Psoas muscle (tissue), 8 donors: ENCODE measurements around the gene MEIS2. TPM values are rescaled to one million over a fixed set of nuclear protein-coding genes. Genes with fewer than 3 reads are reported as not detected.

Experiments used
- ATAC-seq, 4 donors: fragments of 200-7000 bp; cut with Tn5 transposase; one replicate each; pipeline ENCODE4 v1.9.1; 2020; ENCODE audit warnings: moderate library complexity in 3 of 4, mild to moderate bottlenecking in 2 of 4
- DNase-seq, 2 donors: peaks; one replicate each; pipeline ENCODE4 v3.0.0-alpha.2; 2020
- H3K27ac ChIP-seq: fragments of 200-600 bp; one replicate; pipeline ENCODE4 v1.8.0; 2022
- H3K27me3 ChIP-seq, 3 donors: fragments of 200-600 bp in 1 of 3; one replicate each; pipeline versions ENCODE4 v1.6.1 to v1.8.0; 2013 to 2022; ENCODE audit warnings: low read length in 2 of 3, mild to moderate bottlenecking in 2 of 3, moderate library complexity in 1 of 3; ENCODE audit not compliant: insufficient read depth in 3 of 3
- H3K36me3 ChIP-seq, 2 donors: fragments of 200-600 bp in 1 of 2; one replicate each; pipeline versions ENCODE4 v1.6.1 to v1.8.0; 2013 to 2022; ENCODE audit warnings: low read depth in 1 of 2, mild to moderate bottlenecking in 1 of 2, moderate library complexity in 1 of 2; ENCODE audit not compliant: insufficient read depth in 1 of 2
- H3K4me1 ChIP-seq: fragments of 200-600 bp; one replicate; pipeline ENCODE4 v1.8.0; 2022
- H3K4me3 ChIP-seq: fragments of 200-600 bp; one replicate; pipeline ENCODE4 v1.8.0; 2022; ENCODE audit warnings: mild to moderate bottlenecking
- H3K9me3 ChIP-seq: fragments of 200-600 bp; one replicate; pipeline ENCODE4 v1.8.0; 2022
- CTCF ChIP-seq: fragments of 200-600 bp; IDR thresholded peaks from one replicate; pipeline ENCODE4 v1.8.0; 2022; ENCODE audit warnings: antibody characterized with exemption
- WGBS, 3 donors: extraction: QIAGEN DNeasy Blood & Tissue Kit; methylation state at CpG; one replicate each; pipeline versions ENCODE4 v1.1.6 to v1.1.7; 2013; 5-methylcytosine and 5-hydroxymethylcytosine counted together
- intact Hi-C, 2 donors: fragments of 100-400 bp; cut with DNase I; formaldehyde crosslinking; loops; one replicate each; pipeline versions ENCODE4 v1.11.0 to v1.14.2; 2022
- polyA plus RNA-seq, 3 donors: library from polyadenylated mRNA; stranded (reverse); fragments of 200-250 nt; gene quantifications; one replicate each; pipeline ENCODE4 v1.2.3, GENCODE V29; 2013
- total RNA-seq, 4 donors: library from RNA; stranded (reverse); fragmentation: NEBNext Ultra II Directional in 2 of 4; extraction: Animal tissue kit (Norgen Biotek cat#: 25700) in 2 of 4; gene quantifications; one replicate each; pipeline versions ENCODE4 v1.2.1 to v1.2.4, GENCODE V29; 2021 to 2023
- donor health status: healthy with polysubstance abuse.
- donor health status: DM: no; HTN: no; CAD: no; lungs with moderate emphysema.
- donor health status: Bipolar disorder and iron deficiency.
- donor health status: healthy.
- donor health status: DM: yes; HTN: yes; CAD: no.
- donor health status: DM: no; HTN: no; CAD: no.
- donor health status: DM: no; HTN: no; CAD: no.
- donor health status: DM: yes; HTN: yes; CAD: no.

The MEIS2 gene
- total and polyA plus RNA-seq, 7 donors = 0.42 to 24.3 (median 1.9) TPM

GRCh38 chr15:37032091-37032775, 68.1 kb downstream of the MEIS2 start:
- WGBS, 3 donors = 50 to 69% (median 61%) methylated on average over 4 of the region's 4 CpGs
- Histone ChIP-seq H3K36me3 (no peaks in the 10 kb centered on the region), H3K4me3 (no peak overlapping the region), H3K9me3 (no peaks in the 10 kb centered on the region), H3K4me1 (no peaks in the 10 kb centered on the region), H3K27me3 (no peaks in the 10 kb centered on the region), H3K27ac (no peak overlapping the region)
- ATAC-seq (no peak), DNase-seq (no peak)
- intact Hi-C loops = no loop called here
- TF ChIP-seq CTCF = no peak

DNA sequence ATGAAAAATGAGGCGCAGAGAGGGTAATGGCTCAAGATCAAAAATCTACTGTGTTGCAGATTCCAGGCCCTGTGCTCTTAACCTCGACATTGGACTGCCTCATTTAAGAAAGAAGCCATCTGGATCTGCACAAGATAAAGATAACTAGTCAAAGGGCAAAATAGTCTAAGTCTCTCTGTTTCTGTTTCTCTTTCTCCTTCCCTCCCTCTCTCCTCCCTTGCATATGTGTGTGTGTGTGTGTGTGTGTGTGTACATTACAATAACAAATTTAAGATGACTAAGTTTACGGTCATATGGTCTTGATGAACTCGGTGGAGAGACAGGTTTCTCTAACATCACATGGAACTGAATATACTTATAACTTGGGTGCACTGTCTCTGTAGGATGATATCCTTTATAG, 69.2 kb downstream of the MEIS2 start:
- no peaks in the 10 kb centered on the region for H3K36me3 ChIP-seq
- DNase-seq (no peak), ATAC-seq (no peak)
- no peak overlapping the region for H3K4me3 ChIP-seq
- H3K27ac ChIP-seq = no peak overlapping the region
- no peaks in the 10 kb centered on the region for H3K4me1 ChIP-seq
- H3K27me3 ChIP-seq = no peaks in the 10 kb centered on the region
- no peak for TF ChIP-seq CTCF
- WGBS, 3 donors = 79 to 85% (median 83%) methylated on average over 4 of the region's 4 CpGs
- H3K9me3 ChIP-seq = no peaks in the 10 kb centered on the region
- intact Hi-C loops = no loop called here

GRCh38 chr15:37028625-37029296, 71.6 kb downstream of the MEIS2 start:
- no peaks in the 10 kb centered on the region for H3K36me3 ChIP-seq
- H3K27me3 ChIP-seq = no peaks in the 10 kb centered on the region
- 43 to 47% (median 44%) methylated on average over 4 of the region's 4 CpGs for WGBS, 3 donors
- H3K9me3 ChIP-seq = no peaks in the 10 kb centered on the region
- ATAC-seq = peak in 1 of 4 donors; percentile 28
- H3K27ac ChIP-seq = no peak overlapping the region
- H3K4me1 ChIP-seq = no peaks in the 10 kb centered on the region
- intact Hi-C loops = no loop called here
- H3K4me3 ChIP-seq = no peak overlapping the region
- no peak for DNase-seq
- no peak for TF ChIP-seq CTCF

DNA sequence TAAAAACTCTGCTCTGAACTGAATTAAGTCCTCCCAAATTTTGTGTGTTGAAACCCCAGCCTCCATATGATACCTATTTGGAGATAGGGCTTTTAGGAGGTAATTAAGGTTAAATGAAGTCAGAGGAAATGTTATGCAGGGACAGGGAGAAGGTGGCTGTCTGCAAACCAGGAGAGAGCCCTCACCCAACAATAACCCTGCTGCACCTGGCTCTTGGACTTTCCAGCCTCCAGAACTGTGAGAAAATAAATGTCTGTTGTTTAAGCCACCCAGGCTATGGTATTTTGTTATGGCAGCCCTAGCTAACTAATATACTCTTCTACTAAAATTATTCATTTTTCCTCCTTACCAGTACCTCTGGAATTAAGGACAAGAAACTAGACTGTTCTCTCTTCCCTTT, 79.5 kb downstream of the MEIS2 start:
- ATAC-seq (no peak), DNase-seq (no peak)
- intact Hi-C loops = no loop called here
- H3K27ac ChIP-seq = no peak overlapping the region
- no peaks in the 10 kb centered on the region for H3K36me3 ChIP-seq
- no peaks in the 10 kb centered on the region for H3K4me1 ChIP-seq
- TF ChIP-seq CTCF = no peak
- H3K4me3 ChIP-seq = no peak overlapping the region
- H3K9me3 ChIP-seq = no peaks in the 10 kb centered on the region
- H3K27me3 ChIP-seq = no peaks in the 10 kb centered on the region
